HepG2 (cell line): Measurements from ENCODE around the gene TFEB. TPM values are rescaled to one million over a fixed set of nuclear protein-coding genes. Genes with fewer than 3 reads are reported as not detected.

Experiments used
- AGO1 ChIP-seq: fragments of 200-400 bp; formaldehyde crosslinking; IDR thresholded peaks from 2 replicates; pipeline ENCODE4 v1.6.1; 2017; ENCODE audit warnings: mild to moderate bottlenecking, low read depth, low read length, moderate library complexity; ENCODE audit not compliant: poor library complexity, severe bottlenecking
- CBX2 ChIP-seq, 2 experiments: fragments of 200-600 bp in 1 of 2; sonication (generic); formaldehyde crosslinking in 1 of 2; IDR thresholded peaks; 2 replicates each; pipeline versions ENCODE4 v1.7.0 to v1.8.1; 2018 to 2022; ENCODE audit warnings: low read depth in 2 of 2, low read length in 1 of 2, mild to moderate bottlenecking in 1 of 2, missing genetic modification reagents in 1 of 2
- CREM ChIP-seq, 2 experiments: sonication (generic) in 1 of 2; formaldehyde crosslinking in 1 of 2; IDR thresholded peaks; 2 replicates each; pipeline versions ENCODE4 v1.4.0 to v1.6.1; 2016 to 2020; ENCODE audit warnings: antibody characterized with exemption in 1 of 2, mild to moderate bottlenecking in 1 of 2, missing genetic modification reagents in 1 of 2
- GTF3A ChIP-seq: sonication (generic); formaldehyde crosslinking; conservative IDR thresholded peaks from 2 replicates; pipeline ENCODE4 v1.4.0; 2020; ENCODE audit warnings: mild to moderate bottlenecking, missing genetic modification reagents
- KDM6A ChIP-seq: IDR thresholded peaks from 2 replicates; pipeline ENCODE4 v1.6.1; 2016; ENCODE audit warnings: low read depth
- NCOR1 ChIP-seq: fragments of 200-600 bp; sonication (generic); IDR thresholded peaks from 2 replicates; pipeline ENCODE4 v1.7.0; 2017; ENCODE audit warnings: antibody characterized with exemption, low read length, borderline replicate concordance
- NKX3-1 ChIP-seq: sonication (generic); formaldehyde crosslinking; IDR thresholded peaks from 2 replicates; pipeline ENCODE4 v1.5.0; 2020; ENCODE audit warnings: missing genetic modification reagents
- SNRNP70 ChIP-seq: fragments of 200-400 bp; formaldehyde crosslinking; IDR thresholded peaks from 2 replicates; pipeline ENCODE4 v1.6.1; 2017; ENCODE audit warnings: mild to moderate bottlenecking, low read depth, low read length, moderate library complexity
- ZBTB1 ChIP-seq: sonication (generic); formaldehyde crosslinking; IDR thresholded peaks from 2 replicates; pipeline ENCODE4 v1.4.0; 2020; ENCODE audit warnings: missing genetic modification reagents, borderline replicate concordance
- ZBTB42 ChIP-seq: sonication (generic); formaldehyde crosslinking; IDR thresholded peaks from 2 replicates; pipeline ENCODE4 v1.5.0; 2020; ENCODE audit warnings: mild to moderate bottlenecking, missing genetic modification reagents
- ZNF124 ChIP-seq: sonication (generic); formaldehyde crosslinking; IDR thresholded peaks from 2 replicates; pipeline ENCODE4 v1.4.0; 2020; ENCODE audit warnings: missing genetic modification reagents
- polyA plus RNA-seq, 8 experiments: library from polyadenylated mRNA; depleted of rRNA in 3 of 8; stranded (reverse) in 7 of 8; unstranded in 1 of 8; fragments of >200 nt; fragmentation: Illumina TruSeq in 4 of 8; extraction: Trizol in 4 of 8; gene quantifications; 2 replicates each; pipeline versions ENCODE4 v1.2.1 to v1.2.3, GENCODE V29; 2011 to 2016; ENCODE audit warnings: low read depth in 4 of 8, missing spikeins in 1 of 8, mixed read lengths in 1 of 8; ENCODE audit not compliant: insufficient read depth in 1 of 8
- total RNA-seq, 5 experiments: library from RNA; depleted of rRNA; stranded (reverse); fragments of >200 nt; fragmentation: Illumina TruSeq; extraction: Trizol; gene quantifications; 2 replicates each; pipeline ENCODE4 v1.2.3, GENCODE V29; 2016; ENCODE audit warnings: low read depth in 1 of 5
- TF ChIP-seq, protein P1 (sequence below): sonication (generic); formaldehyde crosslinking; IDR thresholded peaks from 2 replicates; pipeline ENCODE4 v1.4.0; 2020; ENCODE audit warnings: mild to moderate bottlenecking, missing genetic modification reagents
- TF ChIP-seq, protein P2 (sequence below): sonication (generic); formaldehyde crosslinking; IDR thresholded peaks from 2 replicates; pipeline ENCODE4 v1.4.0; 2020; ENCODE audit warnings: missing genetic modification reagents
- TF ChIP-seq, protein P3 (sequence below): sonication (generic); formaldehyde crosslinking; IDR thresholded peaks from one replicate; pipeline ENCODE4 v1.5.1; 2020; ENCODE audit warnings: mild to moderate bottlenecking, missing genetic modification reagents; ENCODE audit errors: not compliant biosample characterization

Gene TFEB
- total and polyA plus RNA-seq, 2 of the 13 experiments (the other 11 are each of a cell fraction or from before 2014, with no cell fraction given), result 13.3 to 18.7 TPM

DNA sequence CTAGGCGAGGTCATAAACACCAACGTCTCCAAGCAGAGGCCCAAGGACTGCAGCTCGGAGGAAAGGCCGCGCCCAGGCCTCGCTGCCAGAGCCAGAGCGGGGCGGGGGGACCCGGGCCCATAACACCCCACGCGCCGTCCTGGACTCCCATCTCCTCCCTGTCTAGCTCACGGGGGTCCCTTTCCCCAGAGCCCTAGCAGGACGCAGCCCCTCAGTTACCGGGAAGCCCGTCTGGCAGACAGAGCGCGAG lies 52.2 kb downstream of the TFEB start (continued):
- TF ChIP-seq, protein P1, sequence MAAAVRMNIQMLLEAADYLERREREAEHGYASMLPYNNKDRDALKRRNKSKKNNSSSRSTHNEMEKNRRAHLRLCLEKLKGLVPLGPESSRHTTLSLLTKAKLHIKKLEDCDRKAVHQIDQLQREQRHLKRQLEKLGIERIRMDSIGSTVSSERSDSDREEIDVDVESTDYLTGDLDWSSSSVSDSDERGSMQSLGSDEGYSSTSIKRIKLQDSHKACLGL (CRISPR knock-in tag), result peak; percentile 44; the same call in 1 of the 2 replicates
- TF ChIP-seq CREM (IDR thresholded peaks at IDR 0.05) (no peak), CREM (CRISPR knock-in tag; IDR thresholded peaks at IDR 0.05) (no peak), AGO1 (no peak), KDM6A (CRISPR knock-in tag) (no peak), SNRNP70 (no peak), NKX3-1 (CRISPR knock-in tag) (no peak), GTF3A (CRISPR knock-in tag) (no peak), NCOR1 (no peak), ZBTB1 (CRISPR knock-in tag) (no peak), ZBTB42 (no peak), CBX2 (IDR thresholded peaks at IDR 0.05; ENCODE audit: low read depth, low read length) (no peak), CBX2 (CRISPR knock-in tag; IDR thresholded peaks at IDR 0.05; ENCODE audit: low read depth) (no peak), ZNF124 (no peak)
- TF ChIP-seq, protein P2, sequence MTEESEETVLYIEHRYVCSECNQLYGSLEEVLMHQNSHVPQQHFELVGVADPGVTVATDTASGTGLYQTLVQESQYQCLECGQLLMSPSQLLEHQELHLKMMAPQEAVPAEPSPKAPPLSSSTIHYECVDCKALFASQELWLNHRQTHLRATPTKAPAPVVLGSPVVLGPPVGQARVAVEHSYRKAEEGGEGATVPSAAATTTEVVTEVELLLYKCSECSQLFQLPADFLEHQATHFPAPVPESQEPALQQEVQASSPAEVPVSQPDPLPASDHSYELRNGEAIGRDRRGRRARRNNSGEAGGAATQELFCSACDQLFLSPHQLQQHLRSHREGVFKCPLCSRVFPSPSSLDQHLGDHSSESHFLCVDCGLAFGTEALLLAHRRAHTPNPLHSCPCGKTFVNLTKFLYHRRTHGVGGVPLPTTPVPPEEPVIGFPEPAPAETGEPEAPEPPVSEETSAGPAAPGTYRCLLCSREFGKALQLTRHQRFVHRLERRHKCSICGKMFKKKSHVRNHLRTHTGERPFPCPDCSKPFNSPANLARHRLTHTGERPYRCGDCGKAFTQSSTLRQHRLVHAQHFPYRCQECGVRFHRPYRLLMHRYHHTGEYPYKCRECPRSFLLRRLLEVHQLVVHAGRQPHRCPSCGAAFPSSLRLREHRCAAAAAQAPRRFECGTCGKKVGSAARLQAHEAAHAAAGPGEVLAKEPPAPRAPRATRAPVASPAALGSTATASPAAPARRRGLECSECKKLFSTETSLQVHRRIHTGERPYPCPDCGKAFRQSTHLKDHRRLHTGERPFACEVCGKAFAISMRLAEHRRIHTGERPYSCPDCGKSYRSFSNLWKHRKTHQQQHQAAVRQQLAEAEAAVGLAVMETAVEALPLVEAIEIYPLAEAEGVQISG (CRISPR knock-in tag), result no peak
- TF ChIP-seq, protein P3, sequence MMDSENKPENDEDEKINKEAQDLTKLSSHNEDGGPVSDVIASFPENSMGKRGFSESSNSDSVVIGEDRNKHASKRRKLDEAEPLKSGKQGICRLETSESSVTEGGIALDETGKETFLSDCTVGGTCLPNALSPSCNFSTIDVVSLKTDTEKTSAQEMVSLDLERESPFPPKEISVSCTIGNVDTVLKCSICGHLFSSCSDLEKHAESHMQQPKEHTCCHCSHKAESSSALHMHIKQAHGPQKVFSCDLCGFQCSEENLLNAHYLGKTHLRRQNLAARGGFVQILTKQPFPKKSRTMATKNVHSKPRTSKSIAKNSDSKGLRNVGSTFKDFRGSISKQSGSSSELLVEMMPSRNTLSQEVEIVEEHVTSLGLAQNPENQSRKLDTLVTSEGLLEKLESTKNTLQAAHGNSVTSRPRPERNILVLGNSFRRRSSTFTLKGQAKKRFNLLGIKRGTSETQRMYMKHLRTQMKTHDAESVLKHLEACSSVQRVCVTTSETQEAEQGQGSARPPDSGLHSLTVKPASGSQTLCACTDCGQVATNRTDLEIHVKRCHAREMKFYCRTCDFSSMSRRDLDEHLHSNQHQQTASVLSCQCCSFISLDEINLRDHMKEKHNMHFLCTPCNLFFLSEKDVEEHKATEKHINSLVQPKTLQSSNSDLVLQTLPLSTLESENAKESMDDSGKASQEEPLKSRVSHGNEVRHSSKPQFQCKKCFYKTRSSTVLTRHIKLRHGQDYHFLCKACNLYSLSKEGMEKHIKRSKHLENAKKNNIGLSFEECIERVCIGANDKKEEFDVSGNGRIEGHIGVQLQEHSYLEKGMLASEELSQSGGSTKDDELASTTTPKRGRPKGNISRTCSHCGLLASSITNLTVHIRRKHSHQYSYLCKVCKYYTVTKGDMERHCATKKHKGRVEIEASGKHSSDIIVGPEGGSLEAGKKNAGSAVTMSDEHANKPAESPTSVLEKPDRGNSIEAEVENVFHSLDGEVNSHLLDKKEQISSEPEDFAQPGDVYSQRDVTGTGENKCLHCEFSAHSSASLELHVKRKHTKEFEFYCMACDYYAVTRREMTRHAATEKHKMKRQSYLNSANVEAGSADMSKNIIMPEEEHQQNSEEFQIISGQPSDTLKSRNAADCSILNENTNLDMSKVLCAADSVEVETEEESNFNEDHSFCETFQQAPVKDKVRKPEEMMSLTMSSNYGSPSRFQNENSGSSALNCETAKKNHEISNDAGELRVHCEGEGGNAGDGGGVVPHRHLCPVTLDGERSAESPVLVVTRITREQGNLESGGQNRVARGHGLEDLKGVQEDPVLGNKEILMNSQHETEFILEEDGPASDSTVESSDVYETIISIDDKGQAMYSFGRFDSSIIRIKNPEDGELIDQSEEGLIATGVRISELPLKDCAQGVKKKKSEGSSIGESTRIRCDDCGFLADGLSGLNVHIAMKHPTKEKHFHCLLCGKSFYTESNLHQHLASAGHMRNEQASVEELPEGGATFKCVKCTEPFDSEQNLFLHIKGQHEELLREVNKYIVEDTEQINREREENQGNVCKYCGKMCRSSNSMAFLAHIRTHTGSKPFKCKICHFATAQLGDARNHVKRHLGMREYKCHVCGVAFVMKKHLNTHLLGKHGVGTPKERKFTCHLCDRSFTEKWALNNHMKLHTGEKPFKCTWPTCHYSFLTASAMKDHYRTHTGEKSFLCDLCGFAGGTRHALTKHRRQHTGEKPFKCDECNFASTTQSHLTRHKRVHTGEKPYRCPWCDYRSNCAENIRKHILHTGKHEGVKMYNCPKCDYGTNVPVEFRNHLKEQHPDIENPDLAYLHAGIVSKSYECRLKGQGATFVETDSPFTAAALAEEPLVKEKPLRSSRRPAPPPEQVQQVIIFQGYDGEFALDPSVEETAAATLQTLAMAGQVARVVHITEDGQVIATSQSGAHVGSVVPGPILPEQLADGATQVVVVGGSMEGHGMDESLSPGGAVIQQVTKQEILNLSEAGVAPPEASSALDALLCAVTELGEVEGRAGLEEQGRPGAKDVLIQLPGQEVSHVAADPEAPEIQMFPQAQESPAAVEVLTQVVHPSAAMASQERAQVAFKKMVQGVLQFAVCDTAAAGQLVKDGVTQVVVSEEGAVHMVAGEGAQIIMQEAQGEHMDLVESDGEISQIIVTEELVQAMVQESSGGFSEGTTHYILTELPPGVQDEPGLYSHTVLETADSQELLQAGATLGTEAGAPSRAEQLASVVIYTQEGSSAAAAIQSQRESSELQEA, result no peak
